ENCODE measurements around the gene COX19.

The COX19 gene

DNA sequence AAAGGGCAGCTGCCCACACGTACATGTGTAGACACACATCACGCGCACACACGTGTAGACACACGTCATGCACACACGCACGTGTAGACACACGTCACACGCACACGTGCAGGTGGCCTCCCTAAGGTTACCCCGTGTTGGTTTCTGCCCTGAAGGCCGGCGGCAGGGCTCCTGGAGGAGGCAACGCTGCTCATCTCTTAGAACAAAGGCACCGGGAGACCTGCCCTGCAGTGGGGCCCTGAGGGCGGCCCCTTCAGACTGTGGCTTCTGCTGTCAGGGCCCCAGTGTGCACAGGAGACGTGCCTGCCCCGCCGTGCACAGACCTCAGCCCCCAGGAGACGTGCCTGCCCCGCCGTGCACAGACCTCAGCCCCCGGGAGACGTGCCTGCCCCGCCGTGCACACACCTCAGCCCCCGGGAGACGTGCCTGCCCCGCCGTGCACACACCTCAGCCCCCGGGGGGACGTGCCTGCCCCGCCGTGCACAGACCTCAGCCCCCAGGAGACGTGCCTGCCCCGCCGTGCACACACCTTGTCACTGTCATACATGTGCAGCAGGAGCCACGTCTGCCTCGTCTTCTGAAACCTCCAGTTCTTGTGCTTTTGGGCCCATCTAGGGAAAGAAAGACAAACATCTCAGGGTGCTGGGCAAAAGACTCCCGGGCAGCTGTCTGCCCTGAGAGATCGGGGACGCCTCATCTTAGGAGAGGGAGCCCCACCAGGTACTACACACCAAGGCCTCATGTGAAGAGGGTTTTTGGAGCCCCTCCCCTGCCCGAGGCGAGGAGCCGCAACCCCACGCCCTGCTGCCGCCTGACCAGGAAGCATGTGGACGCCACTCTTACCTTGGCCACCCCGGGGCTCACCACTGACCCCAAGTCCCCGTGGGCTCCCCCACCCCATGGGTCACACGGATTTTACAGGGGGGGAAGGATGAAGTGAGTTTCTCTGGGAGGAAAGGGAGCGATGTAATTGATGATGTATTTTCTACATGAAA lies 24.9 kb upstream of the COX19 start:
- TF ChIP-seq CTCF (IDR thresholded peaks at IDR 0.05; ENCODE audit: low read depth, low read length, missing control alignments), result no peak
- H3K4me3 ChIP-seq (replicated peaks; ENCODE audit: low read depth, low read length), result no peak overlapping the region
- DNase-seq (ENCODE audit: extremely low read depth, low read depth), result no peak

GRCh38 chr7:999149-999879 lies 24.0 kb upstream of the COX19 start:
- DNase-seq (ENCODE audit: extremely low read depth, low read depth), result no peak
- TF ChIP-seq CTCF (IDR thresholded peaks at IDR 0.05; ENCODE audit: low read depth, low read length, missing control alignments), result no peak
- no peak overlapping the region for H3K4me3 ChIP-seq (replicated peaks; ENCODE audit: low read depth, low read length)

DNA sequence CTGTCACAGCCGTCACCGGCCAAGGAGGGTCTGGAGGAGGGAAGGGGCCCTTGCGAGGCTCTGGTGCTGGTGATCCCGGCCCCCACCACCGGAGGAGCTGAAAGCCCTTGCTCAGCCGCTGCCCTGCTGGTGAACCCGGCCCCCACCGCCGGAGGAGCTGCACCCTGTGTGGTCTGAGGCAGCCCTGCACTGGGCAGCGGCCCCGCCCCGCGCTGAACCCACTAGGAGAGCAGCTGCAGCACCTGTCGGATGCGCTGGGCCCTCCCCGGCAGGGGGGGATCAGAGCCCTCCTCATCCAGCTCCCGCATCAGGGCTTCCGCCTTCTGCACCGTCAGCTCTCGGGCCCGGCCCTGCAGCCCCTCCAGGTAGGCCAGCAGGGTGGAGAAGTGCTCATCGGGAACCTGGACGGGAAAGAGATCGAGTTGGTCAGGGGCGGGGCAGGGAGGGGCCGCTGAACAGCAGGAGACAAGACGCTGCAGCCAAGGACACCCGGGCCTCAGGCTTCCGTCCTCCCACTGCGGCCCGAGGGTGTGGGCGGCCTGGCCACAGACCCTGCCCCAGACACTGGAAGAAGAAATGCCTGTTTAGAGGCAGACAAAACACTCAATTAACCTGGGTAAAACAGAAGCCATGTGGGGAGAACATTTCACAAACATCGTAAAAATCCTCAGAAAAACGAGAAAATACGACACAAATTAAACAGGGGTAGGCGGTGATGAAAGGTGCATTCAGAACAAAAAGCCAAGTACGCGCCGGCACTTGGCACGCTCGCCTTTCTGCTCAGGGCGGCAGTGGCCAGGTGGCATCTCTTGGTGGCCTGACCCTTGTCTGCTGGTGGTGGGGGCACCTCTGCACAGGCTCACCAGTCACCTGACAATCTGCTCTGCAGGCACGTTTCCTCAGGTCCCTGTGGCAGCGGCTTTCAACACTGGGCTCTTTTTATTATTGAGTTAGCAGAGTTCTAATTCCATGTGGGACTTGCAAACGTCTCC lies 22.4 kb upstream of the COX19 start:
- no peak overlapping the region for H3K4me3 ChIP-seq (replicated peaks; ENCODE audit: low read depth, low read length)
- no peak for DNase-seq (ENCODE audit: extremely low read depth, low read depth)
- no peak for TF ChIP-seq CTCF (IDR thresholded peaks at IDR 0.05; ENCODE audit: low read depth, low read length, missing control alignments)

DNA sequence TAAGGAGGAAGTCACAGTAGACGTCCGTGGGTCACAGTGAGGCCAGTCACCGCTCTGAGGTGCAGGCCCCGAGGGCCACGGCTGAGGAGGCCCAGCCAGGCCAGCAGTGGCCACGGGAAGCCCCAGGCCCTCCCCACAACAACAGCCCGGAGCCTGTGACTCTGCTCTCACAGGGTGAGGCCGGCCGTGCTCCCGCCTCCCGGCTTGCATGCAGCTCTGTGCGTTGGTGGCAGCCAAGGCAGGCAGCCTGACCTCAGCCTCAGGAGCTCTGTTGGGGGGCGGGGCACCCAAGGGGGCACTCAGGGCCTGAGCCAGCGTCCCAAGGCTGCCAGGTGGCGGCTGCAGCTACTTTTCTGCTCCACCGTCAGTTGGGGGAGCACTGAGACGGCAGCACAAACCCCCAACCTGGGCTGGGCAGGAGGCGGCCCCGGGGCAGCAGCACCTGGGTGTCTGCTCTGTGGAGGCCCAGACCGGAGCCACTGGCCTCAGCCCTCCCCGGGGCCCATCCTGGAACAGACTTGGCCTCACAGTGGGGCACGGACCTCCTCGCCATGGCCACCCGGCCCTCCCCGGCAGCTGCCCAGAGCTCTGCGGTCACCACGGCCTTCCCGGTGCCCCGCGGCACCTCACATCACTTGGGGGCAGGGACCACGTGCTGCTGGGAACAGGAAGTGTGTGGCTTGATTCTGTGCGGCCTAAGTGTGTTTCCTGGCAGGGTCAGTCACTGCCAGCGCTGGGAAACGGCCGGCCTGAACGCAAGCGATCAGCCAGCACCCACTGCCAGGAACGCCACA lies 20.9 kb upstream of the COX19 start:
- no peak for DNase-seq (ENCODE audit: extremely low read depth, low read depth)
- H3K4me3 ChIP-seq (replicated peaks; ENCODE audit: low read depth, low read length), result no peak overlapping the region
- TF ChIP-seq CTCF (IDR thresholded peaks at IDR 0.05; ENCODE audit: low read depth, low read length, missing control alignments), result no peak

- no peak for TF ChIP-seq CTCF (IDR thresholded peaks at IDR 0.05; ENCODE audit: low read depth, low read length, missing control alignments)
- no peak for DNase-seq (ENCODE audit: extremely low read depth, low read depth)
- H3K4me3 ChIP-seq (replicated peaks; ENCODE audit: low read depth, low read length), result no peak overlapping the region
Observed at GRCh38 chr7:995571-995970, 20.2 kb upstream of the COX19 start.

All from HFF-Myc (cell line).